GM21381 (cell line): ENCODE data around the gene KLF16.

Experiments used
- ATAC-seq: cut with Tn5 transposase; IDR thresholded peaks from one replicate; pipeline ENCODE4 v1.9.1; 2021; ENCODE audit warnings: mild to moderate bottlenecking, moderate library complexity; ENCODE audit not compliant: unreplicated experiment

Gene KLF16

GRCh38 chr19:1845125-1845515, 18.3 kb downstream of the KLF16 start:
- ATAC-seq, result no peak

- ATAC-seq, result no peak
Observed at GRCh38 chr19:1844513-1845124, 18.8 kb downstream of the KLF16 start.

- no peak for ATAC-seq
Observed at GRCh38 chr19:1843646-1844394, 19.6 kb downstream of the KLF16 start.

- ATAC-seq, result no peak
Observed at GRCh38 chr19:1843116-1843515, 20.3 kb downstream of the KLF16 start.

- no peak for ATAC-seq
Observed at GRCh38 chr19:1841209-1841924, 22.0 kb downstream of the KLF16 start.

- ATAC-seq, result no peak
Observed at GRCh38 chr19:1840541-1841115, 22.8 kb downstream of the KLF16 start.

GRCh38 chr19:1839658-1840540, 23.5 kb downstream of the KLF16 start:
- no peak for ATAC-seq

- no peak for ATAC-seq
Observed at GRCh38 chr19:1837625-1838105, 25.7 kb downstream of the KLF16 start.

GRCh38 chr19:1837222-1837565, 26.2 kb downstream of the KLF16 start:
- ATAC-seq, result no peak

GRCh38 chr19:1836458-1837221, 26.7 kb downstream of the KLF16 start:
- no peak for ATAC-seq

- ATAC-seq, result no peak
Observed at GRCh38 chr19:1833540-1833939, 29.8 kb downstream of the KLF16 start.

GRCh38 chr19:1832046-1832663, 31.2 kb downstream of the KLF16 start:
- ATAC-seq, result no peak

GRCh38 chr19:1830978-1831377, 32.4 kb downstream of the KLF16 start:
- no peak for ATAC-seq

GRCh38 chr19:1830568-1830967, 32.8 kb downstream of the KLF16 start:
- ATAC-seq, result no peak

GRCh38 chr19:1829958-1830357, 33.4 kb downstream of the KLF16 start:
- ATAC-seq, result no peak

- no peak for ATAC-seq
Observed at GRCh38 chr19:1828279-1829238, 34.8 kb downstream of the KLF16 start.

- ATAC-seq, result no peak
Observed at GRCh38 chr19:1827566-1828278, 35.7 kb downstream of the KLF16 start.
